HG03442 (cell line): ENCODE measurements around the gene EFNA1.
"Not testable (repeated sequence)": the region's sequence is repeated elsewhere in the genome, so short reads cannot be mapped to it uniquely, and the experiment has no call there.

Experiments used
- ATAC-seq: cut with Tn5 transposase; IDR thresholded peaks from one replicate; pipeline ENCODE4 v1.9.1; 2021; ENCODE audit warnings: mild to moderate bottlenecking, moderate library complexity; ENCODE audit not compliant: unreplicated experiment

EFNA1 gene

DNA sequence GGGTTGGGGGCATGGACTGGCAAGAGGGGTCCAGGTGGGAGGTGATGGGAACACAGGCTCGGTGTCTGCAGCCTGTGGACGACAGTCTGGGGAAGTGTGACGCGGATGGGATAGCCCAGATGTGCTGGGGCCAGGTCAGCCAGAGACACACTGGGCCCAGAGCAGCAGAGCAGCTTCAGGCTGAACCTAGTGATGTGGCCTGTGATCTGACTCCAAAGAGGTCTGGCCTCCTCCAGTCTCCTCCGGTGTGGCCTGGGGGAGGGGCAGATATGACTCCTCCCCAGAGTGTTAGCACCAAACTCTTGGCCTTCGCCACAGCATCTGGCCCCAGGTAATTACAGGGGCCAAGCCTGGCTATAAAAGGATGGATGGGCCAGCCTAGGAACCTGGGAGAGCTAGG is 35.5 kb upstream of the EFNA1 start:
- ATAC-seq: no peak

DNA sequence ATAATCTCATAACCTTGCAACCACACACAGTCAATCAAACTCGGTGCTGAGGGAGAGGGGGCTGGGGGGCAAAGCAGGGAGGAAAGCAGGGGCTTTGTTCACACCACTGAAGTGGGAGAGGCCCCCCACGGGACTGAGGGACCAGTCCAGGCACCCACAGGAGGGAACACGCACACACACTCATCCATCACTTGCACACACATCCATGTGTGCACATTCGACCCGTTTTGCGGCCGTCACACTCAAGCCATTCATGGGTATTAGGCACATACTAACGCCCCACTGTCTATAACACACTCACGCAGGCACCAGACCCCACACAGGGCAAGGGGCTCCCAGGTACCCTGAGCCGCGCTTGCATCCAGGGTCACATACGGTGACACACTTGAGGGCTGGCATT is 35.0 kb upstream of the EFNA1 start:
- no peak for ATAC-seq

DNA sequence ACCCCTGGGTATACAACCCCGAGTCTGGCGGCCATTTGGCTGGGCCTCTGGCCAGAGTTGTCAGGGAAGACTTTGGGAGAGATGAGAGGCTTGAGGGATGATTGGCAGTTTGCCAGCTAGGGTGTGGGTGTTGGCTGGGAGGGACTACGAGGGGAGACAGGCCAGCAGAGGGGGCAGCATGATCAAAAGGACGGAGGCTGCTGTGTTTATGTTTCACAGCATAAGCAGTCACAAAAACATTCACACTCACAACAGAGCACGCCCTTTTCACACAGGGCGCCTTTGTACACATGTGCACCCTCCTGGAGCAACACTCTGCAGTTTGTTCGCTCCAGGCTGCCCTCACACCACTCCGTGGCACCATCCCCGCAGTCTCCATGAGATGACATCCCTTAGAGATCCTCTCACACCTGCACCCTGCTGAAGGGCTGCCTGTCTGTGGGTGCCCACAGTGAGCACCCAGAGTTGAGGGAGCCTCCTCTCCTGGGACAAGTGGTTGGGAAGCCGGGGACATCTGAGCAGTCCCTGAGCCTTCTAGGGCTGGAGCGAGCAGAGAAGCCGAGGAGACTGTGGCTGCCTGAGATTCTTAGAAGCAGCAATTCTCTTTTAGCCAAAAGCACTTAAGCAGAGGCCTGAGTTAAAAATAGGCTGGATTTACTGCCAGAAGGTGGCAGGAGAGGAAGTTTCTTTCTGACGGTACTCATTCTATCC is 33.6 kb upstream of the EFNA1 start:
- no peak for ATAC-seq

DNA sequence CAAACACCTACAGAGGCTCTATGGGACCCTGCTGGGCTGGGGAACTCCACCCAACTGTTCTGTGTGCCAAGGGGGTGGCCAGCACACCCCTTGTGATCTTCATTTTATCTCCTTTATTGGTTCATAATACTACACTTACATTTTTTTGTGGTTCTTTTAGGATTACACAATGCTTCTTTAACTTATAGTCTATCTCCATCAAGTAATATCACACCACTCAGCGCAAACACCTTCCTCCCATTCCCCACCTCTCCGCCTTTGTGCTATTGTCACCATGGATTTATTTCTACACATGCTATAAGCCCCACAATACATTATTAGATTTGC is 33.1 kb upstream of the EFNA1 start:
- ATAC-seq: no peak

DNA sequence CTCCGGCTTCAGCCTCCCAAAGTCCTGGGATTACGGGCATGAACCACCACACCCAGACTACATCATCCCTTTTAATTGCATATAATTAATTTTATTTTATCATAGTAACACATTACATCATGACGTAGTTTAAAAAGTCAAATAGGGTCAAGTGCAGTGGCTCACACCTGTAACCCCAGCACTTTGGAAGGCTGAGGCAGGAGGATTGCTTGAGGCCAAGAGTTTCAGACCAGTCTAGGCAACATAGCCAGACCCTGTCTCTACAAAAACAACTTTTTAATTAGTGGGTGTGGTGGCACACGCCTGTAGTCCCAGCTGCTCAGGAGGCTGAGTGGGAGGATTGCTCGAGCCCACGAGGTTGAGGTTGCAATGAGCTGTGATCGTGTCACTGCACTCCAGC is 28.3 kb upstream of the EFNA1 start:
- no peak for ATAC-seq

DNA sequence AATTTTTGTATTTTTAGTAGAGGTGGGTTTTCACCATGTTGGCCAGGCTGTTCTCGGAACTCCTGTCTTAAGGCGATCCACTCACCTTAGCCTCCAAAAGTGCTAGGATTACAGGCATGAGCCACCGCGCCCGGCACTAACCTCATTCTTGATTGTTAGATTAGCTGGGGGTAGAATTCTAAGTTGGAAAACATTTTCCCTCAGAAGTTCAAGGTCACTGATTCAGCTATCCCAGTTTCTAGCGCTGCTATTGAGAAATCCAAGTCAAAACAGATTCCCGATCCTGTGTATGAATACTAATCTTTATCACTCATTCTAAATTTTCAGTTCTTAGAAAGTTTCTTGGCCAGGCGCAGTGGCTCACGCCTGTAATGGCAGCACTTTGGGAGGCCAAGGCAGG is 24.4 kb upstream of the EFNA1 start:
- ATAC-seq: no peak

DNA sequence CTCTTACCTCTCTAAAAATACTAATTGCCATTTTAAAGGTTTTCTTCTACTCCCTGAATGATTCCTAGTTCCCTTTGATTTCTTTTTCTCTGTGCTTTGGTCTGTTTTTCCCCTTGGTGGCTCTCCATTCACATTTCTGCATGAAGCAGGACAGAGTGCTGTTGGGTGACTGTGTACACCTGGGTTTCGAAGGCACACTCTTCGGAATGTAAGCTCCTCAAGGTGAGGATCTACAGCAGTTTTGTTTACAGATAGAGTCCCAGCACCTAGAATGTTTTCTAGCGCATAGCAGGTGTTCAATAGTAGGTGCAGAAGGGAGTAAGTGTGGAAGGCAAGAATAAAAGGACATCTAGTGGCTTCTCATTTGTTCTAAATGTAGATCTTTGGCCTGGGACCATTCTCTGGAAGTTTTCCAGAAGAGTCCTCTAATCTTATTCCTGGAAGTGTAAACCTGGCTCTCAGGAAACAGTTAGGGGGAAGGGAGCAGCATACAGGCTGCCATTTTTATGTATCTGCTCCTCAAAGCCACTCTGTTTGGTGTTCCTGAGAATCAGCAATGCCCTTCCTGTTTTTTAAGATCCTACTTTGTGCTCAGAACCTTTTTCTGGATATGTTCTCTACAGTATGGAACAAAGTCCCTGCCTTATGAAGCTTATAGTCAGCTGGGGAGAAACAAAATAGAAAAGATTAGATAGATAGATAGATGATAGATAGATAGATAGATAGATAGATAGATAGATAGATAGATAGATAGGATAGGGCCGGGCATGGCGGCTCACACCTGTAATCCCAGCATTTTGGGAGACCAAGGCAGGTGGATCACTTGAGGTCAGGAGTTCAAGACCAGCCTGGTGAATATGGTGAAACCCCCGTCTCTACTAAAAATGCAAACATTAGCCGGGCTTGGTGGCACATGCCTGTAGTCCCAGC is 22.8 kb upstream of the EFNA1 start:
- ATAC-seq: no peak

DNA sequence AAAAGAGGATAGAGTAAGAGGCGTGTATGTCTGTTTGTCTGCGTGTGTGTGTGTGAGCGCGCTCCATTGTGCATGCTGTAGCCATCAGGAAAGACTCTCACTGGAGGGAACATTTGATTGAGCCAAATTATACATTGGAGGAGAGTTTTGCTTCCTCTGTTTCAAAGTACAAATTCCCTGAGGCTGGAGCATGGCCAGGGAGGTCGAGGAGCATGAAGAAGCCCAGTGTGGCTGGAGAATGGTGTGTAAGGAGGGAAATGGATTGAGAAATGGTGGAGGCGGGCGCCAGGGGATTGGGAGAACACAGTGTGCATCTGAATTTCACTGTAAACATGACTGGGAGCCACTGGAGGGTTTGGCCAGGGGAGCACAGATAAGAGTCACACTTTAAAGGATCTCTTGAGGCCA is 22.1 kb upstream of the EFNA1 start:
- ATAC-seq: no peak

DNA sequence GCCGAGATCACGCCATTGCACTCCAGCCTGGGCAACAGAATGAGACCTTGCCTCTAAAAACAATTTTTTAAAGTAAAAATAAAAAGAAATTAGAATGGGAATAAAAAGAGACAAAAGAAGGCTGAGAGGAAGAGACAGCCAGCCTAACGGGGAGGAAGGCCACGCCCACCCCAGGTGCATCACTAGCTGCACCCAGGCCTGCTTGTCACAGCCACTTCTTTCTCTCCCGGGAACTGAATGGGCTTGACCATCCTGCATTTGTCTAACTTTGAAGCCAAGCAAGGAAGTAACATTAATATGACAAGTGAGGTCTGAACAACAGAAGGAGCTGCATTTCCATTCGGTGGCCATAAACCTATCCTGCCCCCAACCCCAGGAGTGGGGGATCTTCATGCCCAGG is 20.8 kb upstream of the EFNA1 start:
- ATAC-seq: no peak

DNA sequence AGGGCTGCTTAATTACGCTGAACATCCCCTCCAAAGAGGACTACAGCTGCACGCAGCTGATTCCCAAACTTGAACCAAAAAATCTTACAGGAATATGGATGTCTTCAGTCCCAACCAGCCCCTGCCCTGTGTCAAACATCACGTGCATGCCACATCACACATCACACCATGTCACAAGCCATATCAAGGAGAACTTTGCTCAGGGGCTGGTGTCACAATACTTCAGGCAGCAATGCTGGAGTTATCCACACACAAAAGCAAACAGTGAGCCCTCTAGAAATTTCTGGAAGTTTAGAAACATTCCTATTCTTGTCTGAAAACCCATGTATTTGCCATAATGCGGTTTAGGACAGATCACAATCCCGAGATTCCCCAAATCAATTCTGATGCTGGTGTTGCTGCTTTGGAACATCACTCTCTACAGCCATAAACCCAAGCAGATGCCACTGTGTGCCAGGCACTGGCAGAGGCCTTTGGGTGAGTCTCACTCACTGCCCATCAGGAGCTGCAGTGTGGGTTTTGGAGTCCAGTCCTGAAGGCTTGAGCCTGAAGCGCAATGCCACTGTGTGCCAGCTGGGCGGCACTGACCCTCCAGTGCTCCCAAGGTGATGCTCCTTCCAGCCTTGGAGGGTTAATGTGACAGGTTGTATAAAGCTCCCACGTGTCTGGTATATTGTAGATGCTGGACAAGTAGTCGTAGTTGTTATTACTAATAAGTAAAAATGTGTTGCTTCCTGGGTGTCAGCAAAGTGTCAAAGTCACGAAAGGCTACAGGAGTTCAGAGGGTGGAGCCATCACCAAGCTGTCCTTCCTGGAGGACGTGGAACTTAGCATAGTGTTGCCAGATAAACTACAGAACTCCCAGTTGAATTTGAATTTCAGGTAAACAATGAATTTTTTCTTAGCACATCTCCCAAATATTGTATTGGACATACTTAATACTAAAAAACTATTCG is 20.1 kb upstream of the EFNA1 start:
- ATAC-seq: no peak

DNA sequence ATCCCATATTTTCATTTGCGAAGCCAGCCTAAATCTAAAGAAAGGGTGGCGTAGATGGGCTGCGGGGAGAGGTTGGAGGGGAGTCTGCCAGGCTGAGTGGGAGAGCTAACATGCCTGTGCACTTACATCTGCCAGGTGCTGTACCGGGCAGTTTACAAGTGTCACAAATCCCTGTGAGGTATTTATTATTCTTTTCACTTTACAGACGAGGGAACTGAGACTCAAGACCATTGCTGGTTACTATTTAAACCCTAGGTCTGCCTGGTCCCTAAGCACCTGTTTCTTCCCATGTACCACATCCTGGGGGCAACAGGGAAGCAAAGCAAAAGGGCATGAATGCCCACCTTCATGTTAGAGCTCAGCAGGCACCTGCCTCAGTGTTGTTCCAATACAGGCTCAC is 19.4 kb upstream of the EFNA1 start:
- ATAC-seq: no peak

DNA sequence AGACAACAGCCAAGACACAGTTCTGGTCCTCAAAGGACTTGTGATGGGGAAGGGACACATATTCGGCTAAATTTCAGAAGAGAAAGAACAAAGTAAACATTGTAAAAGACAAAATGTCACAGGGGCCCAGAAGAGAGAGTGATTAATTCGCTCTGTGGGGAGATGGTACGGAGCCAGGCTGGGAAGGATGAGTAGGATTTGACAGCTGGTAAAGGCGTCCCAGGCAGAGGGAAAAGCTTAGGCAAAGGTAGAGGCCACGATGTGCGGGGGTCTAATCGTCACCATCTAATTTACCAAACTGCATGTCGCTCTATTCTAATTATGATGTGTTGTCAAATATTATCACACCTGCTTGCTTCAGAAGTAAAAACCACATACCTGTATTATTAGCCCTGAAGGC is 17.3 kb upstream of the EFNA1 start:
- ATAC-seq: no peak

DNA sequence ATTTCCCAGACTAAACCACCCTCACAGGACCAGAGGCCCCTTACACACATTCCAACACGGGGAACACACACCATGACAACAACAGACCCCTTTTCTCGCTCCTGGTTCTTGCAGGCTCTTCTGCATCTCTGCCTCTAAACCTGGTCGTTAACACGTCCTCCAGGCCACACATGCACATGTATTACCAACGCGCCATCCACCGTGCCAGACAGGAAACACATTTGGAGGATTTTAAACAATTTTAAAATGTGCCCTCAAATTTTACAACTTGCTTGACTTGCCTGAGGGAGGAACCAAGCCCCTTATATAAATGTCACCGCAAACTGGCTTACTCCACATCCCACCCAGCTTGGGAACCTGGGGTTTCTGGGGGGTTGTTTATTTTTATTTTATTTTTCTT is 16.9 kb upstream of the EFNA1 start:
- no peak for ATAC-seq

DNA sequence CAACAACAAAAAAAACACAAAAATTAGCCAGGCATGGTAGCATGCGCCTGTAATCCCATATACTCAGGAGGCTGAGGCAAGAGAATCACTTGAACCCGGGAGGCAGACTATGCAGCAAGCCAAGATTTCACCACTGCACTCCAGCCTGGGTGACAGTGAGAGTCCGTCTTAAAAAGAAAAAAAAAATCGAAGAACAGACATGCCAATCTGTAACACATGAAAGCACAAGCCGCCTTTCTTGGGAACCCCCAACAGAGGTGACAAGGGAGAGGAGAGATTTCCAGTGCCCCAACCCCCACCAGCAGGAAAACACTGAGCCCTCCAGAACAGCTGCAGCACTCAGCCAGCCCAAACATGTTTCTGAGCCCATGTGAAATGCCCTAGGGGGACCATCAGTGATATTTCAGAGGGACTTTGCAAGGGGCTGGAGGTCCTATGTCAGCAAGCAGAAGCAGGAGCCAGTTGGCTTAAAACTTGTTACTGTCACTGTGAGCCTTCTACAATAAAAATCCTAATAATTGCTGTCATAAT is 14.2 kb upstream of the EFNA1 start:
- ATAC-seq: no peak

DNA sequence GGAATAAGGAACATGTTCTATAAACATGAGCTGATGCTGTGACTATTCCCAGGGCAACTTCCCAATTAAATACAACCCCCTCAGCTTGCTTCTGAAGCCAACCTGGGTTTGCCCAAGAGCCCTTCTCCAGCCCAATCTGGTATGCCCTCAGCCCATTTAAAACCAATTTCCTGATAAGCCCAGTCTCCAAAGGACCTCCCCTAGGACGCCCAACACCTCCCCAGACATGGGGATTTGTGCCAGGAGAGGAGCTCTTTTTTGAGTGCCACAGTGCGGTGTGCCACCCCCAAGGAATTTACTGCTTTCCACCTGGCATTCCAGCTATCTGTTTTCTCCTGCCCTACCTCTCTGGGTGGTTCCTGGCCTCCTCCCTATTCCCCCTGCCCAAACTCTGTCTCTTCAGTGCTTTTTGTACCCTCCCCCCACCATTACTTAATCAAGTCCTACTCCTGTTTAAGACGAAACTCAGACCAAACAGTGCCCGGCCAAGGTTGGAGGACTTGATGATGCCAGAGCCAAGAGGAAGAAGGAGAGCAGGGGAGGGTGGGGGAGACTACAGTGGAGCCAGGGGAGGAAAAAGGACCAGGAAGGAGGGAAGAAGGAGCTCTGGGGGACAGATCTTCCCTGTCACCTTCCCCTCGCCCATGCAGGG is 11.4 kb upstream of the EFNA1 start:
- ATAC-seq: no peak

DNA sequence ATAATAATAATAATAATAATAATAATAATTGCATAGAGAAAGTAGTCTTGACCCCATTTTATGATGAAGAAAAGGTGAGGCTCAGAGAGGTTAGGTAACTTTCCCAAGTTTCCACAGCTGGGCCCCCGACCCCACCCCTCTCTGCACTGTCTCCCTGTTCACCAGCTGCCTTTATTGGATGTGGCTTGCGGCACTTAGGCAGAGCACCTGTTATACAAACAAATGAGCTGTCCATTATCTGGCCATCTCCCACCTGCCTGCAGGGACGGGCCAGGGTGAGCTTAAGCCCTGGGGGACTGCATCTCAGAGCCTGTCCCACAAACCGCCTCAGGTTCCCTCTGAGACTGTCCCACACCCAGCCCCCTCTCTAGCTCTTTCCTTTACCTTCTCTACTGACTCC is 10.1 kb upstream of the EFNA1 start:
- ATAC-seq: no peak

DNA sequence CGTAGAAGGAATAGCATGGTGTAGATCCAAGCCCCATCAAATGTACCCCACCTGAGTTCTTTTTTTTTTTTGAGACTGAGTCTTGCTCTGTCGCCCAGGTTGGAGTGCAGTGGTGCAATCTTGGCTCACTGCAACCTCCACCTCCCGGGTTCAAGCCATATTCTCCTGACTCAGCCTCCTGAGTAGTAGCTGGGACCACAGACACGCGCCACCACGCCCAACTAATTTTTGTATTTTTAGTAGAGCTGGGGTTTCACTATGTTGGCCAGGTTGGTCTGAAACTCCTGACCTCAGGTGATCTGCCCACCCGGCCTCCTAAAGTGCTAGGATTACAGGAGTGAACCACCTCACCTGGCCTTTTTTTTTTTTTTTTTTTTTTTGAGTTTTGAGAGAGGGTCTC is 9.6 kb upstream of the EFNA1 start:
- not testable (repeated sequence) for ATAC-seq

DNA sequence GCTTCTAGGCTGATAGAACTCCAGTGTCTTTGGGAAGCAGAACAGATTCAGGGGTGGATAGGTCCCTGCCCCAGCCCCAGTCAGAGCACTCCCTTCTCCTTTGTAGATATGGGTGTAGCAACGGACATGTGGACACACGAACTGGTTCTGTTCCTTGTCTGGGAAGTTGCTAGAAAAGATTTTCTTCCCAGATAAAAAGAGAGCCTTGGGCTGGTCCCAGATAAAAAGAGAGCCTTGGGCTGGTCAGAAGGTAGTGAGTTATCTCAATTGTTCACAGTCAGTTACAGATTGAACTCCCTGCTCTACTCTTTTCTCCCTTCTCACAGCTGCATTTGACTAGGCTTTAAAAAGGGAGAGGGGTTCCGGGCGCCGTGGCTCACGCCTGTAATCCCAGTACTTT is 7.4 kb upstream of the EFNA1 start:
- no peak for ATAC-seq

DNA sequence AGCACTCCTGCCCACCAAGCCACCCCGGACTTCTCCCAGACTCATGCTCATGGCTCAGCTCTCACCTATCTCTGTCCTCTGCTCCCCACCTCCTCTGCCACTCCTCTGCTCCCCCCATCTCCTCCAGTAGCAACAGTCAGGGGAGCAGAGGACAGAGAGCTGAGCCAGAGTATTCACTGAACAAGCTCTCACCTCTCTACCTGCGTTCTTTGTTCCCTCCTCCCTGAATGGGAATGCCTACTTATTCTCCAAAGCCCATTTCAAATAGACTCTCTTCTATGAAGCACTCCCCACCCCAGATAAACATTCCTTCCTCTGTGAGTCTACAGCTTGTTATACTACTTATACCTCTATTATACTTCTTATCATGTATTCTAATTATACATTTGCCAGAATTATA is 6.4 kb upstream of the EFNA1 start:
- no peak for ATAC-seq

DNA sequence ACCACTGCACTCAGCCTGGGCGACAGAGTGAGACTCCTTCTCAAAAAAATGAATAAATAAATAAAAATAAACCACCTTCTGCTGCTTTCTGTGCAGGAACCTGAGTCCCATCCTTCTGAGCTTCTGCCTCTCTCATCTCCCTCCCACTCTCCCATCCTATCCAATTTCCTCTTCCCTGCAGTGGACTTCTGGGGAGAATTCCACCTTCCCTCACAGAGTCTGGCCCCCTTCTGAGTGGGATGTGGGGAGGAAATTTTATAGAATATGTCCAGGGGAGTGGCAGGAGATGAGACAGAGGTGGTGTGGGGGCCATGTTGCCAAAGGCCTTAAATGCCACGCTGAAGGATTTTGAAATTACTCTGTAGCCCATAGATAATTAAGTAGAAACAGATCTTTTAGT is 5.4 kb upstream of the EFNA1 start:
- ATAC-seq: no peak

DNA sequence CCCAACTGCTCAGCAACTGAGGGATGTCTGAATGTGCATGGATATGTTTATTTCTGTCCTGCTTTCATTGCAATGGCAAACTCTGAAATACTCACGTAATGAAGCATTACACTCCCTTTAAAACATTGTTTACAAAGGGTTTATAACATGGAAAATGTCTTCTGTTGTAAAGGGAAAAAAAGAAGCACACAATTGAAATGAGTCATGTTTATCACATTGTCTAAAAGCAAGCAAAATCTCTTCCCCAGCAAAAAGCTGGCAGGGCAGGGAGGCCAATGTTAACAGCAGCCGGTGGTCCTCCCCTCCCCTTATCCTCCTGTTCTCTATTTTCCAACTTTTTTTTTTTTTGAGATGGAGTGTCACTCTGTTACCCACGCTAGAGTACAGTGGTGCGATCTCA is 3.9 kb upstream of the EFNA1 start:
- ATAC-seq: no peak
